Measurements from ENCODE around the gene ATRIP. TPM values are rescaled to one million over a fixed set of nuclear protein-coding genes. Genes with fewer than 3 reads are reported as not detected.

ATRIP gene
- total RNA-seq, 1 donor from 2014 or later = 9.6 TPM

DNA sequence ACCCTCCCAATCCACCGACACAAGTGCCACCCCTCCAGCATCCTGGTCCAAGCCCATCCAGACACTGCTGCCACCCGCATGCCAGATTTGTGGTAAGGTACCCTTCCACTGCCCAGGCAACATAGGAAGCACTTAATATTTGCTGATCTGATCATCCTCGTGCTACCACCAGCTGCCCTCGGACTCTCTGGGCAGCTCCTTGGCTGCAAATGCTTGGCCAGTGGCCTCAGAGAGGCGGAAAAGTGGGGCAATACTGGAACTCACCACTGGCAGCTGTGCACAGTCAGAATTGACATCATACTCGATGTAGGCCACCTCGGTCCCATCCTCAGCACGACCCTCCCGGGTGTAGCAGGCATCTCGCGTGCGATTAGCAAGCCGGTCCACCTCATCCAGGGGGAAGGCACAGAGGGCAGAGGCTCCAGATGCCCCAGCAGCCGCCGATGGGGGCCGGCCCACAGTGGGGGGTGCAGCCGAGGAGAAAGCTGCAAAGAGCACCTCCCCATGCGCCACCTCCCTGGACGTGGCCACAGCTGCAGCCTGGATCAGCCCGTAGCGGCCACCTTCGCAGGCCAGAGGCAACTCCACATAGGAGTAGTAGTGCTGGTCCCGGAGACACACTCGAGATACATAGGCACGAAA is 23.2 kb upstream of the ATRIP start:
- no peak for DNase-seq (ENCODE audit: low spot score)

DNA sequence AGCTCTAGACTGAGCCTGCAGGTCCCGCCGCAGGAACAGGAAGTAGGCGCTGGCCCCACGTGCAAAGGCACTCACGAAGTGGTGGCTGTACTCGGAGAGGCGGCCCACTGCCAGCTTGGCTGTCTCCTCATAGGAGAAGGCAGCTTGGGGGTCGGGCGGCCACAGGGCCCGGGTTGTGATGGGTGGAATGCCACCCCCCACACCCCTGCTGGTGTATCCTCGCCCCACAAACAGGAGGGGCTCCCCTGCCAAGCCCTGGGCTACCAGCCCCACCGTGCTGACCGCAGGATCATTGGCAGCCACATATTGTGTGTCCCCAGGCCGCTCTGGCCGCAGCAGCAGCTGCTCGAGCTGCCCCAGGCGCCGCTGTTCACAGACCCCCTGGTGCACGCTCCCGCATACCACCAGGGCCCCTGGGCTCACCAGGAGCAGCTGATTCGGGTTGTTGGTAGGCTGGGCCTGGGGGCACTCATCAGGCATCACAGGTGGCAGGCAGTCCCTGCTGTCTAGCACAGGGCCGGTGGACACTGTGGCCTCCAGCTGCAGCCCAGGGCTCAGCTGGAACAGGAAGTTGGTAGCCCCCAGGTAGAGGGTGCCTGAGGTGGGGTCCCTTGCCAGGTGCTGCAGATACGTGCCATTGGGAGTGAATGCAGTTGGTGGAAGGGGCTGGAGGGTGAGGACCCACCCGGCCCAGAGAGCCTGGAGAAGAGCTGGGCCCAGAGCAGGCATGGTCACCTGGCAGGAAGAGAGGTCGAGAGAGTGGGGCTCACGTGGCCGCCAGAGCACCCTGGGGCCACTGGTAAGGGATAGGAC is 22.4 kb upstream of the ATRIP start:
- no peak for DNase-seq (ENCODE audit: low spot score)

- no peak for DNase-seq (ENCODE audit: low spot score)
Measured at GRCh38 chr3:48425281-48425812, 21.2 kb upstream of the ATRIP start.

- DNase-seq (ENCODE audit: low spot score) = no peak
Measured at GRCh38 chr3:48426401-48426909, 20.1 kb upstream of the ATRIP start.

DNA sequence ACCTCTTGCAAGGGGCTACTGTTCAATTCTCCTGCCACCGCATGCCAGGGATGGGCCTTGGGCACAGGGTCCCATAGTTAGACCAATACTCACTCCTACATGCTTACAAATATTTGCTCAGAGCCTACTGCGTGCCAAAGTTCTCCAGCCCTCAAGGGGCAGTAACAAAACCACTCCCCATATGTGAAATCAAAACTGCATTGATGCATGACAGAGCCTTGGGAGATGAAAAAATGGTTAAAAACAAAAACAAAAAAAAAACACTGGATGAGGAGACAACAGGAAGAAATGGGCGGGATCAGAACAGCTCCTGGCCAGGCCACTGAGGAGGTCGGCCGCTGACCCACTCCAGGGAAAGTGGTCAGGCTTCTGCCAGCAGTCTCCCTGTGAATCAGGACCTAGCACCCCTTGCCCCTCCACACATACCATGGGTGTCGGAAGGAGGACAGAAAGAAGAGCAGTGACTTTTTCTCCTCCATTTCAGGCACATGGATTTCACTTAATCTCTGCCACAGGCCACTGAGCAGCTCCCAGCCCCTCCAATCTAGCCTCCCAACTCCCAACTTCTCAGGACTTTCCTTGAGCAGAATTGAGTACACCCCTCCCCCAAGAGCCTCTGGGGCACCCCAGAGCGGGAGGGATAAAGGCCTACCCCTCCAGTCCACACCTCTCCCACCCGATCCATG is 19.4 kb upstream of the ATRIP start:
- no peak for DNase-seq (ENCODE audit: low spot score)

- no peak for DNase-seq (ENCODE audit: low spot score)
Measured at GRCh38 chr3:48427630-48427962, 18.9 kb upstream of the ATRIP start.

- DNase-seq (ENCODE audit: low spot score) = no peak
Measured at GRCh38 chr3:48428088-48428571, 18.4 kb upstream of the ATRIP start.

DNA sequence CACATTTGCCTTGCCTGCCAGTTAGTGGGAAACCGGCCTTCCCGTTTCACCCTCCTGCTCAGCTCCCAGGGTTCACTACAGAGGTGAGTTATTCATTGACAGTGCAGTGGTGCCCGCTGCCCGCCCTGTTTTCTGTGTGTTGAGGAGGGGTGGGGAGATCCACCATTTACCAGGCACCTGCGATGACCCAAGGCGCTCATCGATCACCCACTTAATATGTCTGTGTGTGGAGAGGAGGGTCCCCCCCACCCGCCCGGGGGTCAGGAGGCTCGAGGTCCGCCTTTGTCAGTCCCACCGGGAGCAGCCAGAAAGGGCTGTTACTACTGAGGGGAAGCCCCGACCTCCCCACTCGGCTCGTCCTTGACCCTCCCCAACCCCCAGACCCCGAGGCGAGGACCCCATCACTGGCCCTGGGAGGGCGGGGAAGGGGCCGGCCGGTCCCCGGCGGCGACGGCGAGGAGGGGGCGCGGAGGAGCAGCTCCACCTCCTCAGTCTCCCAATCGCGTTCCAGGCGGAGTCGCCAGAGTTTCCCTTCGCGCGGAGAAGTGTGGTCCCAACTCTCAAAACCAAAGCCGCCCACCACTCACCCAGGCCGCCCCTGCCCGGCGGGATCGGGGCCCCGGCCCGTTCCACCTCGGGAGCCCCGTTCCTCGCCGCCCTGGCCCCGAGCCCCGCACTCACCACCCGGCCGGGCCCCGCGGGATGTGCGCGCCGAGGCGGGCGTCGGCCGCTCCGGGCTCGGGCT is 17.8 kb upstream of the ATRIP start:
- DNase-seq (ENCODE audit: low spot score) = peak; percentile 72

DNA sequence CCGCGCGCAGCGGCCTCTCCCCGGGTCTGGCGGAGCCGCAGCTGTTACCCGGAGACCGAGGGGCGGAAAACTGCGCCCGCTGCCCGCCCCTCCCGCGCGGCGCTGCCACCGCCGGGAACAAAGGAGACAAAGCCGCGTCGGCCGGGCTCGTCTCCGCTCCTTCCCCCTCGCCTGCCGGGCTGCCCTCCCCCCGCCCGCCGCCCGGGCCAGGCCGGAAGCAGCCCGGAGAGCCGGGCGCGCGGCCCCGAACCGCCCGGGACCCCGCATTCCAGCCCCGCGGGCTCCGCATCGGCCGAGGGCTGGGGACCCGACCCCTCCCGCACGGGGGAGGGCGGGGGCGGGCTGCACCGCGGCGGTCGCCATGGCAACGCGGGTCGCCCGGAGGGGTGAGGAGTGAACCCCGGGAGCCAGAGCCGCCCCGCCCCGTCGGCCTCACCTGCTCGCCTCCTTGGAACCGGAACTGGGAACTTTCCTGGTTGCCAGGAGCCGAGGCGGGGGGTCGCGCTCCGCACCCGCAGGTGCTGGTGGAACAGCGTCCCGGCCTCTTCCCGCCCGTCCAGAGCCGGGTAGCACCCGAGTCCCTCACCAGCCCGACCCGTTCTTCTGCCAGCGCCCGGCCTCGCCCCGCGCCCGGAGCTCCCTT is 17.1 kb upstream of the ATRIP start:
- DNase-seq (ENCODE audit: low spot score) = peak; percentile 83

DNA sequence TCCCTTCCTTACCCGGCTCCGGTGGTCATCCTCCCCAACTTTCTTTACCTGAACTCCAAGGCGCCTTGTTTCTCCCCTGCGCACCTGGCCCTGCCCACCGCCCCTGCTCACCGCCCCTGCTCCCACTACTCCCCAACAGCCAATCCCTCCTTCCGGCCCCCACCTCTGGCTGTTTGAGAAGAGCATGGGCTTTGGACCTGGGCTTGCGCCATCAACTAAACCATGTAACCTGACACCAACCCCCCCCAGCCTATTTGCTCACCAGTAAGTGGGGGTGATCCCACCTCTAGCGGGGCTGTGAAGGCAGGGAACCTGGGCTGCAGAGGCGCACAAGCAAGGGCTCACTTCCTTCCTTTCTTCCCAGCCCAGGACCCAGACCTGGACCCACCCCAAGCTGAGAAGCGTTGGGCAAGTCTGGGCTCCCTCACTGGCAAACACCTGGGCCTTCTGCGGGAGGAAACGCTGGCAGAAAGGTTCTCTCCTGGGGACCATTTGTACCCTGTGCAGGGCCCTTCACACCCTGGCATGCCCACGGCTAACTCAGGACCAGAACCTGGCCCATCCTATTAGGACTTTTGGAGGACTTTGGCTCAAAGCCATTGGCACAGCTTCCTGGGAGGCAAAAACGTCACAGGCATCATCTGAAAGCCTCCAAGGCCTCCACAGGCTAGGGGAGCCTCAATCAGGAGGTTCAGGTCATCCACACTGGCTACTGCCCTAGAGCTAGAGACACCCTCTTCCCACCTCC is 16.4 kb upstream of the ATRIP start, which contains the start of gene PLXNB1:
Gene PLXNB1 (minus strand): TSS at position 127 of the 748 bp plus-strand sequence. CDS start 5,475 bp downstream, outside the sequence.
- DNase-seq (ENCODE audit: low spot score) = peak; percentile 92

- no peak for DNase-seq (ENCODE audit: low spot score)
Measured at GRCh38 chr3:48430708-48431101, 15.8 kb upstream of the ATRIP start.

GRCh38 chr3:48431224-48432029 is 15.1 kb upstream of the ATRIP start:
- no peak for DNase-seq (ENCODE audit: low spot score)

DNA sequence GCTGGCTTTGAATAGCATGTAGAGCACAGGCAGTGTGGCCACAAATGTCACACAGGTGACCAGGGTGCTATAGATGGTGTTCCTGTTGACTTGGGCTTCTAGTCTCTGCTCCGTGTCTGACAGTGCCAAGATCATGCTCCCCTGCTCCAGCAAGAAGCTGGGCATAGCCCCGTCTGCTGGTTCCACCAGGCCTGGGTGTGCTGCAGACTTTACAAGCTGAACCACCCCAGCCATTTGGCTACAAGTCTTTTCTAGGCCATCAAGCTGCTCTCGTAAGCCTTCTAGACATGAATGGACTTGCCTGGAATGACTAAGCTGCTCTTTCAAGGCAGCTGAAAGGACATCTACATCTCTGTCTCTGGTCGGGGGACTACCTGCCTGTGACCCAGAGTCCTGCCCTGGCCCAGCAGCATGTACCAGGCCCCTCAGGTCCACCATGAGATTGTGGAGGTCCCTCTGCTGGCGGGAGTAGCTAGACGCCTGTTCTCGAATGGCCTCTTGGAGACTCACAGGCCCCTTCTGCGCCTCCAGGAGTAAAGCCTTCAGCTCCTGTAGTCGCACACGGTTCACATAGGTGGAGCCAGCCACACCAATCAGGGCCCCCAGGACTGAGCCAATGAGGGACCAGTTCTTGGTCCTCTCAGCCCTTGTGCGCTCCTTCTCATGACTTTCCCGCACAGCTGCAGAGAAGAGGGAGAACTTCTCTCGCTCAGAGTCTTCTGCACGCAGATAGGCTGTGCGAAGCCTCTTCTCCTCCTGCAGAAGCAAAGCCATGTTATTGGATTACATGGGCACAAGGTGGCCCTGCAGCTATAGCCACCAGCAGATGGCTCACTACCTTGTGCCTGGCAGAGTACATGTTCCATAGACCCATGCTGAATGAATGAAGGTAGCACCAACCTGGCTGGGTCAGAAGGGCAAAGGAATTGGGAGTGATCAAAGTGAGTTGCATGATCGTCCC is 13.8 kb upstream of the ATRIP start:
- no peak for DNase-seq (ENCODE audit: low spot score)

- DNase-seq (ENCODE audit: low spot score) = no peak
Measured at GRCh38 chr3:48433472-48434118, 12.9 kb upstream of the ATRIP start.

GRCh38 chr3:48434591-48435222 is 11.8 kb upstream of the ATRIP start:
- DNase-seq (ENCODE audit: low spot score) = peak; percentile 48

- no peak for DNase-seq (ENCODE audit: low spot score)
Measured at GRCh38 chr3:48435223-48435595, 11.3 kb upstream of the ATRIP start.

Data from ureter (tissue), 1 donor.